T-helper 2 cell (primary cell): Measurements from ENCODE around the gene KNL1.
"Not testable (repeated sequence)": the region's sequence is repeated elsewhere in the genome, so short reads cannot be mapped to it uniquely, and the experiment has no call there.

ENCODE experiments used
- DNase-seq, 5 experiments: peaks; one replicate each; pipeline versions ENCODE4 v3.0.0 to v3.0.0-alpha.2; 2012 to 2022

Gene KNL1

DNA sequence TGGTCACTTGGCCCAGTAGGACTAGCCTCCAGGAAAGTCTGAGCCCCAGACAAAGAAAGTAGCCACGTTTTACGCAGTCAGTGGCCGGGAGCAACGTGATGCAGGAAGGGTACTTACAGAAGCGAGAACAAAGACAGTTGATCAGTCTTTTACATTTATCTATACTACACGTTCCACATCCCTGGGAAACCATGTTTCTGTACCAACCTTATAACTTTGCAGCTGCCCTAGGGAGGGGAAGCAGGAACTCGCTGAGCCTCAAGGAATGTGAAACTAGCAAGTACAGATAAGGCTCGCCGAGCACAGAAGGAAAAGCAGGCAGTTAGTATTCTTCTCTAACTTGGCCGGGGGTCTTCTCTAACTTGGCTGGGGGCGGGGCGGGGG lies 3.4 kb upstream of the KNL1 start:
- no peak for DNase-seq

DNA sequence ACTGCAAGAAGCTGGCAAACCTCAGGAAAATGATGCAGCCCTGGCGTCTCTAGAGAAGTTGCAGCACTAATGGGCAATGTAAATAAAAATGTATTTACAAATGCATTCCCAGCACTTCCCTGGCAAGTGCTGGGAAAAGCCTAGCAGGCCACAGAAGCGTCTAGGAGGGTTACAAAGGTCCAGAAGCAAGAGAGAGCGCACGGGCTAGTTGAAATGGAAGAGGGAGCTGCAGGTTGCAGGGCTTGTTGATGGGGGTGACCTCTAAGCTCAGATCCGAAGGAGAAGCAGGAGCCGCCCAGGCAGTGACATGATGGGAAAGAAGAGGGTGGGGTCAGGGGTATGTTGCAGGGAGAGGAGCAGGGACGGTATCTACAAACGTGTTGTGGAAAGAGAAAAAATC lies 2.7 kb upstream of the KNL1 start:
- DNase-seq, result no peak

DNA sequence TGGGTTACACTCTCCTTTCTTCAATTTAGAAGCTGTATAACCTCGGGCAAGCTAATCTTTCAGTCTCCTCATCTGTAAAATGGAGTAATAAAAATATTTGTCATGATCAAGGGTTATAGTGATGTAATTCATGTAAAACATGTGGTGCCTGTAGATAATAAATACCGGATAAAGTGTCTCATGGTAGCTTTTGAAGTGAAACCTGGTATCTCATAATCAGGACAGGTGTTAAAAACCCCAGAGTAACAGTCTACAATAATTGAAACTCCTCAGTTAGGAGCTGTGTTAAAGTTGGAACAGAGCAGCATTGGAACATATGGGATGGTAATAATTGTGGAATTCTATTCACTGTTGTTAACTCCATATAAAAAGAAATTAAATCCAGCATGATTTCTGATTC lies 884 bp upstream of the KNL1 start:
- DNase-seq, result peak in 2 of 5 experiments; percentile 28 to 51

DNA sequence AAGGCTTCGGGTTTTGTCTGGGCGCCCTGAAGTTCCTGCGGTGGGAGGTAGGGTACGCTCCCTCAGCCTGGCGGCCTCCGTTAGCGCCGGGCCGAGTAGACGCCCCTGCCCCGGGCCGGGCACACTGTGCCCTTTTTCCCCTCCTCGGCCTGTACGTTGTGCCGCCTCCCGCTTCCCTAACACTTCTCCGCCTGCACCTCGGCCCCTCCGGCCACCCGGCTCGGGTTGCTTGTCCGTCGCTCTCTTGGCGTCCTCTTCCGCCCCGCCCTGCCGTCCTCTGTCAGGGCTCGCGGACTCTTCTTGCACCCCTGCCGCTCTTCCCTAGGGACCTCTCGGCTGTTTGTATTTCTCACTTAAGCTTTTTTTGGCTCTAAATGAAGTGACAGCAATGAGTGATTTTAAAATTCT lies 384 bp downstream of the KNL1 start:
- no peak for DNase-seq

DNA sequence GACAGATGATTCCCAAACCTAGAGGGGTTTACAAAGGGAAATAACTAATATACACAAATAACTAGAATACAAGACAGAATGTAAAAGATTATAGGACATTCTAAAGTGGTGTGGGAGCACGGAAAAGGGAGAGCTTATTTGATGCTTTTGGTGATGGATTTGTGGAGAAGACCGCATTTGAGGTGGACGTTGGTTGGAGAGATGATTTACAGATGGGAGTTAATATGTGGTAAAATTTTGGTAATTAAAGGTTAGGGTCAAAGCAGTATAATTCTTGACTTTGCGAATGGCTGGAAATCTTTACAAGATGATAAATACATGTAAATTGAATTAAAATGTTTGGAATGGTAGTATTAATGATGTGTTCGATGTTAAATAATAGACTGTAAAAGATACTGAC lies 1.2 kb downstream of the KNL1 start:
- no peak for DNase-seq

DNA sequence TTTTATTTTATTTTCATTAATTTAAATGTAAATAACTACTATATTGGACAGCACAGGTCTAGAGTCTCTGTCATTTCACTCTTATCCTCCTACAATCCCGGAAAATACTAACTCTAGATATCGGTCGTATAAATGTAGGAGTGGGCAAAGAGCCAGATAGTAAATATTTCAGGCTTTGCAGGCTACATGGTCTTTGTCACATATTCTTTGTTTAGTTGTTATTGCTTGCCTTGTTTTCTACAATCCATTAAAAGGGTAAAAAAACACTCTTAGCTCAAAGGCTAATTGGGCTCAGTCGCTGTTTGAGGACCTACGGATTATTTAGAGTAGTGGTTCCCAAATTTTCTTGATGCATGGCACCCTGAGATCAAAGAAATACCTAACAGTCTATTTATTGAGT lies 1.7 kb downstream of the KNL1 start:
- no peak for DNase-seq

DNA sequence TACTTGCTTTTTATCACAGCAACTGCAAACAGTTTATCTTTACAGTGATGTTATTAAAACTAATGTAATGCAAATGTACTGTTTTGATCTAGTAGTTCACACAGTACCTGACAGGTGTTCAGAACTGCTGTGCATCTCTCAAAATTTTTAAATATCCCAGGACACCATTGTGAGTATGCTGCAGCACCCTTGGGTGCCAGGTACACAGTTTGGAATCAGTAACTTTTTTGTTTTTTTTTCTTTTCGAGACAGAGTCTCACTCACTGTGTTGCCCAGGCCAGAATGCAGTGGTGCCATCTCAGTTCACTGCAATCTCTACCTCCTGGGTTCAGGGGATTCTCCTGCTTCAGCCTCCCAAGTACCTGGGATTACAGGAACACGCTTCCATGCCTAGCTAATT lies 3.0 kb downstream of the KNL1 start:
- no peak for DNase-seq

DNA sequence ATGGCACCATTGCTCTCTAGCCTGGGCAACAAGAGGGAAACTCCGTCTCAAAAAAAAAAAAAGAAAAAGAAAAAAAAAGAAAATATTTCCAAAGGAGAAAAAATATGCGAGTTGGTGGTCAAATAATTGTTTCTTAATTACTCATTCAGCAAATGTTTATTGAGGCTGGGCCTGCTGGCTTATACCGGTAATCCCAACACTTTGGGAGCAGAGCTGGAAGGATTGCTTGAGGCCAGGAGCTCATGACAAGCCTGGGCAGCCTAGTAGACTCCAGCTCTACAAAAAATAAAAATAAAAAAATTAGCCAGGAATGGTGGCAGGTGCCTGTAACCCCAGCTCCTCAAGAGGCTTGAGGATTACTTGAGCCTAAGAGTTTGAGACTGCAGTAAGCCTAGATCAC lies 4.1 kb downstream of the KNL1 start:
- DNase-seq, result no peak

DNA sequence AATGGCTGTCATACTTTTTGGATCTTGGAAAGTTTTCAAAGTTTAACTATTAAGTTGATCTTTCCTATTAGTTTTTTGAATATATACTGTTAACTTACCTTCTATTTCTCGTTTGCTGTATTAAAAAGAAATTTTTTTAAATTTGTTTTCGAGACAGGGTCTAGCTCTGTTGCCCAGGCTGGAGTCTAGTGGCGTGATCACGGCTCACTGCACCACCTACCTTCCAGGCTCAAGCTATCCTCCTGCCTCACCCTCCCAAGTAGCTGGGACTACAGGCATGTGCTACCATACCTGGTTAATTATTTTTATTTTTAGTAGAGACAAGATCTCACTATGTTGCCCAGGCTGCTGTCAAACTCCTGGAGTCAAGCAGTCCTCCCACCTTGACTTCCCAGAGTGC lies 4.6 kb downstream of the KNL1 start:
- DNase-seq, result no peak

DNA sequence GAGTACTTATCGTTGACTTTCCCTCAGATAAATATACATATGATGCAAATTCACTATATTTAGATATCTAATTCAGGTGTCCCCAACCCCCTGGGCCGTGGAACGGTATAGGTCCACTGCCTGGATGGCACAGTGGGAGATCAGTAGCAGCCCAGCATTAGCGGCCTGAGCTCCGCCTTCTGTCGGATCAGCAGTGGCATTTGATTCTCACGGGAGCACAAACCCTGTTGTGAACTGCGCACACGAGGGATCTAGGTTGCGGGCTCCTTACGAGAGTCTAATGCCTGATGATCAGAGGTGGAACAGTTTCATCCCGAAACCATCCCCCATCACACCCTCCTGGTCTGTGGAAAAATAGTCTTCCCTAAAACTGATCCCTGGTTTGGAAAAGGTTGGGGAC lies 6.9 kb downstream of the KNL1 start:
- DNase-seq, result no peak

DNA sequence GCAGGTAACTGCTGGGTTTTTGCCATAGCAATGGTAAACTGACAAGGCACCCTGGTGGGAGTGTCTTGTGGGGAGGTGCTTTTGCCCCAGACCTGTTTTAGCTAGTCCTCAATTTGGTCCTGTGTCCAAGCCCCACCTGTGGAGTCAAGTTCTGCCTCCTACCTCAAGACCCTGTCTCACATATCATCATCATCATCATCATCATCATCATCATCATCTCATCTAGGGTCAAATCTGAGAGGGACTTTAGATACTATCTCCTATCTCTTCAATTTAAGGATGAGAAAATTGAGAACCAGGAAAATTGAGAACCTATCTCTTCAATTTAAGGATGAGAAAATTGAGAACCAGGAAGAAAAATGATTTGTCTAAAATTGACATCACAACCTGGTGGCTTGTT lies 9.9 kb downstream of the KNL1 start:
- no peak for DNase-seq

DNA sequence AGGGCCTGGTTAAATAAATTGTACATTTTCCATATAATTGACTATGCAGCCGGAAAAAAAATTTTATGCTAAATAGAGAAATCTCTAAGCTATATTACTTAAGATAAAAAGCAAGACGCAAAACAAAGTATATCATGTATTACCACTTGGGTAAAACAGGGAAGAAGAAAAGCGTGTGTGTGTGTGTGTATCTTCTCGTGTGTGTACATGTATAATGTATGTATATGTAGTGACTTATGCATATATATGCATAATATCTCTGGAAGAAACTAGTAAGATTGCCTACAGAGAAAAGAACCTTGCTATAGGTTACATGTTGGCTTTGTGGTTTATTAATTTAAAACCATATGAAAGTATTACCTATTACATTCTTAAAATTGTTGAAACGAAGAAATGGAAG lies 19.0 kb downstream of the KNL1 start:
- no peak for DNase-seq

DNA sequence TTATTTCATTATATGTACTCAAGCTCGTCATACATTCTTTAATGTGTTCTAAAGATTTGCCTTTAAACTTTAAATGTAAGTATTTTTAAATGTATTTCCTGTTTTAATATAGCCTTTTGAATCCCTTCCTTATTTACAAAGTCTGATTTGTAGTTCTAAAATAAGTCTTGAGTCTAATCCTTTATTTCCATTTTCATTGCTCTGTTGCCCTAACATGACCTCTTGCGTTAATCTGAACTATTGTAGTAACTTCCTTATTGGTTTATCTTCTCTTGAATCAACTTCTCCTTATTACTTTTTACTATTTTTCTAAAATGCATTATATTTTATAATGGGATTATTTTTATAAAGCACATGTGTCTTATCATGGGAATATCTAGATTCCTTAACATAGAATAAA lies 24.0 kb downstream of the KNL1 start:
- DNase-seq, result no peak

DNA sequence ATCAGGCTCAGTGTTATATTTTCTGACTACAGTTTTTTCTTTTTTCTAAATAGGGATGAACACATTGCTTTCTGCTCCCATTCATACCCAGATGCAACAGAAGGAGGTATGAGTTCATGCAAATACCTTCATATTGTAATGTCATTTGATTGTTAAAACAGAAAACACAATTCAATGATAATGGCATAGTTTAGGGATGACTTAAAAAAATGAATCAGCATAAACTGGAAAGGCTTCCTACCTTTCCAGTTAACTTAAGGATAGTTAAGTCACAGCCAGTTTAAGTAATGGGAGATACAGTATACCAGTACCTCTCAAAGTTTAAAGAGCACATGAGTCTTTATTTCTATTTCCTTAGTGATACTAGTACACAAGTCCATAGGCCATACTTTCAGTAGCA lies 24.9 kb downstream of the KNL1 start:
- DNase-seq, result no peak

DNA sequence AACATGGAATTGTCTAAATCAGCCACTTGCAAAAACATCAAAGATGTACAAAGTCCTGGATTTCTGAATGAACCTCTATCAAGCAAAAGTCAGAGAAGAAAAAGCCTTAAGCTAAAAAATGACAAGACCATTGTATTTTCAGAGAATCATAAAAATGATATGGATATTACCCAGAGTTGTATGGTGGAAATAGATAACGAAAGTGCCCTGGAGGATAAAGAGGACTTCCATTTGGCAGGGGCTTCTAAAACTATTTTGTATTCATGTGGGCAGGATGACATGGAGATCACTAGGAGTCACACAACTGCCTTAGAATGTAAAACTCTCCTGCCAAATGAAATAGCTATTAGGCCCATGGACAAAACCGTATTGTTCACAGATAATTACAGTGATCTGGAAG lies 29.3 kb downstream of the KNL1 start:
- DNase-seq, result no peak

DNA sequence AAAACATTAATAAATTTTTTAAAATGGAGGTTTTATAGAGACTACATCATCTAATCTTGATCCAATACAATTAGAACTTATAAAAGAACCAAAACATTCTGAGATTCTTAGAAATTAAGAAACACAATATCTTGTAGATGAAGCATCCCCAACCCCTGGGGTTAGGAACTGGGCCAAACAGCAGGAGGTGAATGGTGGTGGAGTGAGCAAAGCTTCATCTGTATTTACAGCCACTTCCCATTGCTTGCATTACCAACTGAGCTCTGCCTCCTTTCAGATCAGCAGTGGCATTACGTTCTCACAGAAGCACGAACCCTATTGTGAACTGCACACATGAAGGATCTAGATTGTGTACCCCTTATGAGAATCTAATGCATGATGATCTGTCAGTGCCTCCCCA lies 36.3 kb downstream of the KNL1 start:
- no peak for DNase-seq

DNA sequence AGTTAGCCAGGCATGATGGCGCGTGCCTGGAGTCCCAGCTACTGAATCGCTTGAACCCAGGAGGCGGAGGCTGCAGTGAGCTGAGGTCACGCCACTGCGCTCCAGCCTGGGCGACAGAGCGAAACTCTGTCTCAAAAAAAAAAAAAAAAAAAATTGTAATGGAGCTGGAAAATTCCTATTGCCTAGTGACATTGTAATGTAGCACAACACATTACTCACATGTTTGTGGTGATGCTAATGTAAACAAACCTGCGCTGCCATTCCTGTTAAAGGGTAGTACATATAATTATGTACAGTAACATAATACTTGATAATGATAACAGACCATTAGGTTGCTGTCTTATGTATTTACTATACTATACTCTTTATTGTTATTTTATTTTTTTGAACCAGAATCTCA lies 39.1 kb downstream of the KNL1 start:
- DNase-seq, result no peak

DNA sequence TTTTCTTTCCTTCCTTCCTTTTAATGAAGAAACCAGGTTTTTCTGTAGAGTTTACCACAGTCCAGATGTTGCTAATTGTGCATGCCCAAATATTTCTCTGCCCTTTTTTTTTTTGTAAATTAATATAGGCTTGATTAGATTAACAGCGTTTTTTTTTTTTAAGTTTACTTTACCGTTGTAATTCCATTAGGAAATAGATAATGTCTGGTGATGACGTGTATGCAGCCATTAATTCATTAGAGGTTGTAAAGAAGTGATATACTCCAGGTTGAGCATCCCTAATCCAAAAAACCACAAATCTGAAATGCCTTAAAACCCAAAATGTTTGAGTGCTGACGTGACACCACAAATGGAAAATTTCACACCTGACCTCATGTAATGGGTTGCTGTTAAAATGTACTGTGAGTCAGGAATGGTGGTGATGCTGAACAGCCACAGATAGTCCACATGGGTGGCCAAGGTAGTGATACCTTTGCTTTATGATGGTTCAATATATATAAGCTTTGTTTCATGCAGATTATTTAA lies 43.2 kb downstream of the KNL1 start:
- no peak for DNase-seq

DNA sequence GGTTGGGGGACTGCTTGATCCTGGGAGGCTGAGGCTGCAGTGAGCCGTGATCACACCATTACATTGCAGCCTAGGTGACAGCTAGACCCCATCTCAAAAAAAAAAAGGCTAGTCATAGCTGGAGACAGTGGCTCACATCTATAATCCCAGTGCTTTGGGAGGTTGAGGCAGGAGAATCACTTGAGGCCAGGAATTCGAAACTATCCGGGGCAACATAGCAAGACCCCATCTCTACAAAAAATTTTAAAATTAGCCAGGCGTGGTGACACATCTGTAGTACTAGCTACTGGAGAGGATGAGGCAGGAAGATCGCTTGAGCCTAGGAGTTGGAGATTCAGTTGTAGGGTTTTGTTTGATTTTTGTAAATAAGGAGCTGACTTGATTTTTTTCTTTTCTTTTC lies 45.6 kb downstream of the KNL1 start:
- no peak for DNase-seq

DNA sequence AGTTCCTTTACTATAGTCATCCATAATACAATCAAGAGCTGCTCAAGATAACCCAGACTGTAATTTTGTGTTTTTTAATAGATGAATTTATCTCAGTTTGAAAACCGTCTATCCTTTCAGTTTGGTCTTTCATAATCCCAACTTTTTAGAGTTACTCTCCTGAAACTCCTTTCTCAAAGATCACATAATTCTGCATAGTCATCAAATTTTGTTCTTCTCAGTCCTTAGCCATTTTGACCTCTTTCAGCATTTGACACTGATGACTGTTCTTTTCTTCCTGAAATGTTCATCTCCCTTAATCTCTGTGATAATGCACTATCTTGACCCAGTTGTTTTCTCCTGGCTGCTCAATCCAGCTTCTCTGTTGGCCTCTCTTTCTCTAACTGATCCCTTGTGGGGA lies 53.5 kb downstream of the KNL1 start:
- DNase-seq, result no peak

DNA sequence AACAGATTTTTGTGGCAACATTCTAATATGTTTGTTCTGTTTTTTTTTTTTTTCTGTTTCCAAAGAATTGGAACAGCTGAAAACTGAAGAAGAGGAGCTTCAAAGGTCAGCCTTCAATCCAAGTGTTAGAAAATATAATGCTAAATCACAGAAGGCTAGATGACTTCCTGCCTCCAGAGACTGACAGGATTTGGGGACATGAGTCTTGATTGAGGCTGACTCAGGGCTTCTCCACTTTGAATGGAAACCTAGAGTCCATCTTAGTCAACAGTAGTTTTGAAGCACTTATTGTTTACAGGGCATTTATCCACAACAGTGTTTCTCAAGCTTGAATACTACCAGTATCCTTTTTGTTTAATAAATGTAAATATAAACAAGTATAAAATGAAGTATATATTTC lies 56.4 kb downstream of the KNL1 start:
- DNase-seq, result no peak

DNA sequence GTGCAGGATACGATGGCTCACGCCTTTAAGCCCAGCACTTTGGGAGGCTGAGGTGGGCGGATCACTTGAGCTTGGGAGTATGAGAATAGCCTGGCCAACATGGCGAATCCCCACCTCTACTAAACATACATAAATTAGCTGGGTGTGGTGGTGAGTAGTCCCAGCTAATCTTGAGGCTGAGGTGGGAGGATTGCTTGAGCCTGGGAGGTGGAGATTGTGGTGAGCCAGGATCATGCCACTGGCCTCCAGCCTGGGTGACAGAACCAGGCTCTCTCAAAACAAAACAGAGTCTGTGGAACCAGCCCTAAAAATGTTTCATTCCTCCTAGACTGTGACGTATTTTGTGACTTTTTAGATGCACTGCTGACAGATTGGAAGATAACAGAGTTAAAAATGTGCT lies 66.6 kb downstream of the KNL1 start:
- no peak for DNase-seq

DNA sequence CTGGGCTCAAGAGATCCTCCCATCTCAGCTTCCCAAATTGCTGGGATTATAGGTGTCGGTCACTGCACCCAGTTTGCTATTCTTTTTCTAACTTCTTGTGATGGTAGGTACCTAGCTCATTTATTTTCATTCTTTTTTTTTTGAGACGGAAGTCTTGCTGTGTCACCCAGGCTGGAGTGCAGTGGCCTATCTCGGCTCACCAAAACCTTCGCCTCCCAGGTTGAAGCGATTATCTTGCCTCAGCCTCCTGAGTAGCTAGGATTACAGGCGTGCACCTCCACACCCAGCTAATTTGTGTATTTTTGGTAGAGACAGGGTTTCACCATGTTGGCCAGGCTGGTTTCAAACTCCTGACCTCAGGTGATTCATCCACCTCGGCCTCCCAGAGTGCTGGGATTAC lies 70.9 kb downstream of the KNL1 start:
- DNase-seq, result no peak

DNA sequence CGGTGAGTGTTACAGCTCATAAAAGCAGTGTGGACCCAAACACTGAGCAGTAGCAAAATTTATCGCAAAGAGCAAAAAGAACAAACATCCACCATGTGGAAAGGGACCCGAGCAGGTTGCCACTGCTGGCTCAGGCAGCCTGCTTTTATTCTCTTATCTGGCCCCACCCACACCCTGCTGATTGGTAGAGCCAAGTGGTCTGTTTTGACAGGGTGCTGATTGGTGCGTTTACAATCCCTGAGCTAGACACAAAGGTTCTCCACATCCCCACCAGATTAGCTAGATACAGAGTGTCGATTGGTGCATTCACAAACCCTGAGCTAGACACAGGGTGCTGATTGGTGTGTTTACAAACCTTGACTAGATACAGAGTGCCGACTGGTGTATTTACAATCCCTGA lies 82.2 kb downstream of the KNL1 start:
- DNase-seq, result not testable (repeated sequence)

DNA sequence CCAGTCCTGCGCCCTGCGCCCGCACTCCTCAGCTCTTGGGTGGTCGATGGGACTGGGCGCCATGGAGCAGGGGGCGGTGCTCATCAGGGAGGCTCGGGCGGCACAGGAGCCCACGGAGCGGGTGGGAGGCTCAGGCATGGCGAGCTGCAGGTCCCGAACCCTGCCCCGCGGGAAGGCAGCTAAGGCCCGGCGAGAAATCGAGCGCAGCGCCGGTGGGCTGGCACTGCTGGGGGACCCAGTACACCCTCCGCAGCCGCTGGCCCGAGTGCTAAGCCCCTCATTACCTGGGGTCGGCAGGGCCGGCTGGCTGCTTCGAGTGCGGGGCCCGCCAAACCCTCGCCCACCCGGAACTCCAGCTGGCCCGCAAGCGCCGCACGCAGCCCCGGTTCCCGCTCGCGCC lies 82.9 kb downstream of the KNL1 start:
- not testable (repeated sequence) for DNase-seq

DNA sequence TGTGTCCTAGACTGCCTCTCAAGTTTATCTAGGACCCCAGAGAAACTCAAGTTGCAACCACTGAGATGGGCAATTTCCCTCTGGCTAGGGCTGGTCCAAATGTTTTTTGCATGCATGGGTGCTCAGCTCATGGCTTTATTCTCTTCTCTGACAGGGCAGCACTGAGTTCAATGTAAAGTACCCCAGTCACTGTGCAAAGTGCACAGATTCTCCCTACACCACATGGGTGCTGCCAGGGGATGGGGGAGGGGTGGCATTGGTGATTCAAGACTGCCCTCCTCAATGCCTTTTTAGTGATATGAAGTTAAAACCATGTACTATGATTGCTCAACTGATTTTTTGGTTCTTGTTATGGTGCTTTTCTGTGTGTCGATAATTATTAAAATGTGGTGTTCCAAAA lies 86.1 kb downstream of the KNL1 start:
- DNase-seq, result no peak
